Neural progenitor cell (in vitro differentiated cells): ENCODE results near the gene OLFML2A.

Experiments used
- EZH2 ChIP-seq: fragments of 200-600 bp; sonication (generic); IDR thresholded peaks from 2 replicates; pipeline ENCODE4 v1.6.1; 2017; ENCODE audit warnings: antibody characterized with exemption, mild to moderate bottlenecking, moderate library complexity
- TF ChIP-seq, protein P1 (sequence below): fragments of 200-600 bp; sonication (generic); IDR thresholded peaks from 2 replicates; pipeline ENCODE4 v1.5.1; 2017; ENCODE audit warnings: antibody characterized with exemption, mild to moderate bottlenecking

DNA sequence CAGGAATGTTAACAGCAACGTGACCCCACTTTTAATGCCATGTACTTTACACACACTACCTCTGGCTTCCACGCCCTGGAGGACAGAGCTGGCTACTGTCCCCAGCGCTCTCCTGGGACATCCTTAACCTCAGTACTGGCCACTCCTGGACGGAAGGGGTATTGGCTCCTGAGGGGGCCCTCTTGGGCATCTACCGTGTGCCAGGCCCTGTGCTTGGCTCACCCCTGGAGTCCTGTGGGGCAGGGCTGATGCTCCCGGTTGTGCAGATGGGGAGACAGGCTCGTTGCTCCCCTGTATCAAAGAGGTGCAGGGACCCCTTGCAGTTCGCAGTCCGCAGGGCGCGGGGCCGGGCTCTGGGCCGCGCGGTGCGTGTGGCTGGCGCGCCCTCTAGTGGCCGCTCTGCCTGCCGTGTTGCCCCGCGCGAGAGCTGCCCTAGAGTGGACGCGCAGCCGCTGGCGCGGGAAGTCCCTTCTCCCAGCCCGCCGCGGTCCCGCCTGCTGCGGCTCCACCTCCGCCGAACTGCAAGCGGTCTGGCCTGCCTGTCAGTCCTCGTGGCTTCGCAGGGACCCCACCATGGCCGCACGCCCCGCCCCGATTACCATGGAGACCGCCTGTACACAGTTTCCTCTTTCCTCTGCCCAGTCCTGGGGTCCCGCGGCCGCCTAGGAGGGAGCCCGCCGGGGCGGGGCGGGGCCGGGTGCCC, 76.0 kb downstream of the OLFML2A start, which contains the start of gene WDR38:
- TF ChIP-seq, protein P1, sequence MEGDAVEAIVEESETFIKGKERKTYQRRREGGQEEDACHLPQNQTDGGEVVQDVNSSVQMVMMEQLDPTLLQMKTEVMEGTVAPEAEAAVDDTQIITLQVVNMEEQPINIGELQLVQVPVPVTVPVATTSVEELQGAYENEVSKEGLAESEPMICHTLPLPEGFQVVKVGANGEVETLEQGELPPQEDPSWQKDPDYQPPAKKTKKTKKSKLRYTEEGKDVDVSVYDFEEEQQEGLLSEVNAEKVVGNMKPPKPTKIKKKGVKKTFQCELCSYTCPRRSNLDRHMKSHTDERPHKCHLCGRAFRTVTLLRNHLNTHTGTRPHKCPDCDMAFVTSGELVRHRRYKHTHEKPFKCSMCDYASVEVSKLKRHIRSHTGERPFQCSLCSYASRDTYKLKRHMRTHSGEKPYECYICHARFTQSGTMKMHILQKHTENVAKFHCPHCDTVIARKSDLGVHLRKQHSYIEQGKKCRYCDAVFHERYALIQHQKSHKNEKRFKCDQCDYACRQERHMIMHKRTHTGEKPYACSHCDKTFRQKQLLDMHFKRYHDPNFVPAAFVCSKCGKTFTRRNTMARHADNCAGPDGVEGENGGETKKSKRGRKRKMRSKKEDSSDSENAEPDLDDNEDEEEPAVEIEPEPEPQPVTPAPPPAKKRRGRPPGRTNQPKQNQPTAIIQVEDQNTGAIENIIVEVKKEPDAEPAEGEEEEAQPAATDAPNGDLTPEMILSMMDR = peak; percentile 99
- TF ChIP-seq EZH2 = no peak
